Hepatocyte (in vitro differentiated cells): ENCODE data around the gene CPEB3. TPM values are rescaled to one million over a fixed set of nuclear protein-coding genes. Genes with fewer than 3 reads are reported as not detected.

Source experiments
- DNase-seq: peaks from one replicate; pipeline ENCODE4 v3.0.0-alpha.2; 2016; ENCODE audit warnings: low spot score
- H2AFZ ChIP-seq: fragments of 200-600 bp; sonication (generic); 2 replicates; pipeline ENCODE4 v1.6.0; 2016; ENCODE audit warnings: antibody characterized with exemption, mild to moderate bottlenecking
- H3K27ac ChIP-seq: fragments of 200-600 bp; sonication (generic); 2 replicates; pipeline ENCODE4 v1.5.1; 2016; ENCODE audit warnings: mild to moderate bottlenecking
- H3K27me3 ChIP-seq: fragments of 200-600 bp; sonication (generic); 2 replicates; pipeline ENCODE4 v1.6.1; 2016
- H3K36me3 ChIP-seq: fragments of 200-600 bp; sonication (generic); replicated peaks from 2 replicates; pipeline ENCODE4 v1.5.1; 2016; ENCODE audit warnings: low read depth; ENCODE audit not compliant: insufficient read depth
- H3K4me1 ChIP-seq: fragments of 200-600 bp; sonication (generic); 2 replicates; pipeline ENCODE4 v1.5.1; 2016; ENCODE audit warnings: mild to moderate bottlenecking, moderate library complexity; ENCODE audit not compliant: insufficient read depth
- H3K4me2 ChIP-seq: fragments of 200-600 bp; sonication (generic); 2 replicates; pipeline ENCODE4 v1.6.0; 2016
- H3K4me3 ChIP-seq: fragments of 200-600 bp; sonication (generic); 2 replicates; pipeline ENCODE4 v1.5.1; 2016; ENCODE audit warnings: mild to moderate bottlenecking
- H3K79me2 ChIP-seq: fragments of 200-600 bp; sonication (generic); 2 replicates; pipeline ENCODE4 v1.6.0; 2017; ENCODE audit warnings: mild to moderate bottlenecking
- H3K9me2 ChIP-seq: fragments of 200-600 bp; sonication (generic); replicated peaks from 2 replicates; pipeline ENCODE4 v1.6.0; 2017; ENCODE audit warnings: mild to moderate bottlenecking; ENCODE audit not compliant: insufficient read depth
- H3K9me3 ChIP-seq: fragments of 200-600 bp; sonication (generic); 2 replicates; pipeline ENCODE4 v1.5.1; 2016; ENCODE audit warnings: low read depth, mild to moderate bottlenecking
- H4K20me1 ChIP-seq: fragments of 200-600 bp; sonication (generic); 2 replicates; pipeline ENCODE4 v1.6.0; 2016; ENCODE audit warnings: mild to moderate bottlenecking; ENCODE audit not compliant: insufficient read depth, poor library complexity, severe bottlenecking
- EZH2 ChIP-seq: fragments of 200-600 bp; sonication (generic); IDR thresholded peaks from 2 replicates; pipeline ENCODE4 v1.6.1; 2016; ENCODE audit warnings: antibody characterized with exemption, mild to moderate bottlenecking, borderline replicate concordance
- EZH2phosphoT487 ChIP-seq: fragments of 200-600 bp; sonication (generic); IDR thresholded peaks from one replicate; pipeline ENCODE4 v1.6.1; 2018; ENCODE audit warnings: antibody characterized with exemption, mild to moderate bottlenecking, low read depth, moderate library complexity; ENCODE audit not compliant: unreplicated experiment, severe bottlenecking
- WGBS: methylation state at CpG from one replicate; pipeline ENCODE4 v1.1.6; 2016; ENCODE audit warnings: low lambda C conversion rate; ENCODE audit errors: missing lambda C conversion rate; 5-methylcytosine and 5-hydroxymethylcytosine counted together
- polyA plus RNA-seq: library from polyadenylated mRNA; unstranded; fragments of >200 nt; fragmentation: Nextera tagmentation; extraction: Ambion mirVana; gene quantifications from 2 replicates; pipeline ENCODE4 v1.2.1, GENCODE V29; 2016
- total RNA-seq: library from RNA; depleted of rRNA; stranded (reverse); fragments of >200 nt; gene quantifications from 2 replicates; pipeline ENCODE4 v1.2.3, GENCODE V29; 2014
- TF ChIP-seq, protein P1 (sequence below): fragments of 200-600 bp; sonication (generic); IDR thresholded peaks from 2 replicates; pipeline ENCODE4 v1.5.1; 2016; ENCODE audit warnings: antibody characterized with exemption, mild to moderate bottlenecking; ENCODE audit not compliant: poor library complexity

The CPEB3 gene
- total and polyA plus RNA-seq, 2 experiments from 2014 or later: 4.0 to 4.9 TPM

DNA sequence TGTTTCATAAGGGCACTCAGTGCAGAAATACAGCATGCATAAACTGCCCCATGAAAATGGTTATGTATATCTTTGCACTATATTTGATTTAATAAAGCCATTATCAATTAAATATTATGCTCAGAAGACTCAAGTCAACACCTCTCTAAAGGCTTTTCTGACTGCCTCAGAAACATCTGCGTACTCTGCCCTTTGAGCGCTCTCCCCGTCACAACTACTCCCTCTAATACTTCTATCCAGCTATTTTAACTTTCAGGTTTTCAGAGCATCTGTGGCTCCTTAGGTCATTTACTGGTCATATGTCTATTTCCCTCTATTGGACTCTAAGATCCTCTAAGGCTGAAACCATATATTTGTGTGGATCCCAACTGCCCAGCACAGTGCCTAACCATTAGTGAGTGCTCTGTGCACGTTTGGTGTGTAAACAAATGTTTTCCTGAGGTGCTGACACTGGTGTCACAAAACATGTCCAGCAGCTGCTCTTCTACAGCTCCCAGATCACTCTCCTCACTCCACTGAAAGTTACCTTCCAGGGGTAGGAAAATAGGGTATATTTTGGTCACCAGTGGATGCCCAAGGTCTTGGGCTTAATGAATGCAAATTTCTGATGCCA is 188.2 kb downstream of the CPEB3 start:
- no peaks in the 10 kb centered on the region for H3K4me1 ChIP-seq
- TF ChIP-seq EZH2: no peak
- TF ChIP-seq EZH2phosphoT487: no peak
- TF ChIP-seq, protein P1, sequence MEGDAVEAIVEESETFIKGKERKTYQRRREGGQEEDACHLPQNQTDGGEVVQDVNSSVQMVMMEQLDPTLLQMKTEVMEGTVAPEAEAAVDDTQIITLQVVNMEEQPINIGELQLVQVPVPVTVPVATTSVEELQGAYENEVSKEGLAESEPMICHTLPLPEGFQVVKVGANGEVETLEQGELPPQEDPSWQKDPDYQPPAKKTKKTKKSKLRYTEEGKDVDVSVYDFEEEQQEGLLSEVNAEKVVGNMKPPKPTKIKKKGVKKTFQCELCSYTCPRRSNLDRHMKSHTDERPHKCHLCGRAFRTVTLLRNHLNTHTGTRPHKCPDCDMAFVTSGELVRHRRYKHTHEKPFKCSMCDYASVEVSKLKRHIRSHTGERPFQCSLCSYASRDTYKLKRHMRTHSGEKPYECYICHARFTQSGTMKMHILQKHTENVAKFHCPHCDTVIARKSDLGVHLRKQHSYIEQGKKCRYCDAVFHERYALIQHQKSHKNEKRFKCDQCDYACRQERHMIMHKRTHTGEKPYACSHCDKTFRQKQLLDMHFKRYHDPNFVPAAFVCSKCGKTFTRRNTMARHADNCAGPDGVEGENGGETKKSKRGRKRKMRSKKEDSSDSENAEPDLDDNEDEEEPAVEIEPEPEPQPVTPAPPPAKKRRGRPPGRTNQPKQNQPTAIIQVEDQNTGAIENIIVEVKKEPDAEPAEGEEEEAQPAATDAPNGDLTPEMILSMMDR: no peak
- no peak overlapping the region for H3K4me3 ChIP-seq
- H3K9me3 ChIP-seq: no peaks in the 10 kb centered on the region
- no peak overlapping the region for H2AFZ ChIP-seq
- H3K9me2 ChIP-seq: no peaks in the 10 kb centered on the region
- H3K79me2 ChIP-seq: peaks cover 5% of the 10 kb centered on the region
- H4K20me1 ChIP-seq: no peaks in the 10 kb centered on the region
- WGBS: 77% methylated on average over 4 of the region's 4 CpGs
- no peaks in the 10 kb centered on the region for H3K36me3 ChIP-seq
- H3K4me2 ChIP-seq: no peak overlapping the region
- no peak overlapping the region for H3K27ac ChIP-seq
- DNase-seq: no peak
- no peaks in the 10 kb centered on the region for H3K27me3 ChIP-seq

GRCh38 chr10:92094960-92095359 is 195.9 kb downstream of the CPEB3 start:
- Histone ChIP-seq H2AFZ (no peak overlapping the region), H3K9me3 (no peaks in the 10 kb centered on the region), H3K9me2 (no peaks in the 10 kb centered on the region), H3K4me1 (no peaks in the 10 kb centered on the region), H3K79me2 (no peaks in the 10 kb centered on the region), H3K27ac (no peak overlapping the region), H3K4me2 (no peak overlapping the region), H4K20me1 (no peaks in the 10 kb centered on the region), H3K4me3 (no peak overlapping the region), H3K36me3 (no peaks in the 10 kb centered on the region), H3K27me3 (no peaks in the 10 kb centered on the region)
- TF ChIP-seq EZH2phosphoT487: no peak
- 96% methylated on average over 2 of the region's 2 CpGs for WGBS
- no peak for DNase-seq

- Histone ChIP-seq H3K4me1 (no peaks in the 10 kb centered on the region), H3K4me2 (no peak overlapping the region), H4K20me1 (no peaks in the 10 kb centered on the region), H3K4me3 (no peak overlapping the region), H3K36me3 (no peaks in the 10 kb centered on the region), H3K9me2 (no peaks in the 10 kb centered on the region), H3K9me3 (no peaks in the 10 kb centered on the region), H3K27ac (no peak overlapping the region), H2AFZ (no peak overlapping the region), H3K79me2 (no peaks in the 10 kb centered on the region), H3K27me3 (no peaks in the 10 kb centered on the region)
- TF ChIP-seq, protein P1: no peak
- no peak for TF ChIP-seq EZH2
- no peak for DNase-seq
- 50% methylated on average over 2 of the region's 2 CpGs for WGBS
Observed at GRCh38 chr10:92091965-92092364, 198.9 kb downstream of the CPEB3 start.

GRCh38 chr10:92087750-92088395 is 203.0 kb downstream of the CPEB3 start:
- Histone ChIP-seq H3K9me2 (no peaks in the 10 kb centered on the region), H3K27ac (no peak overlapping the region), H3K9me3 (no peaks in the 10 kb centered on the region), H4K20me1 (no peaks in the 10 kb centered on the region), H3K4me2 (peak overlapping the region; percentile 5), H3K36me3 (no peaks in the 10 kb centered on the region), H2AFZ (no peak overlapping the region), H3K4me3 (no peak overlapping the region), H3K4me1 (peaks cover 4% of the 10 kb centered on the region), H3K79me2 (no peaks in the 10 kb centered on the region), H3K27me3 (no peaks in the 10 kb centered on the region)
- DNase-seq: peak; percentile 84
- TF ChIP-seq EZH2: no peak
- TF ChIP-seq, protein P1: peak; percentile 90
- WGBS: 6% methylated on average over 7 of the region's 7 CpGs
